Psoas muscle (tissue), 8 donors: Measurements from ENCODE around the gene COMMD9. TPM values are rescaled to one million over a fixed set of nuclear protein-coding genes. Genes with fewer than 3 reads are reported as not detected.

Experiments
- ATAC-seq, 4 donors: fragments of 200-7000 bp; cut with Tn5 transposase; one replicate each; pipeline ENCODE4 v1.9.1; 2020; ENCODE audit warnings: moderate library complexity in 3 of 4, mild to moderate bottlenecking in 2 of 4
- DNase-seq, 2 donors: peaks; one replicate each; pipeline ENCODE4 v3.0.0-alpha.2; 2020
- H3K27ac ChIP-seq: fragments of 200-600 bp; one replicate; pipeline ENCODE4 v1.8.0; 2022
- H3K27me3 ChIP-seq, 3 donors: fragments of 200-600 bp in 1 of 3; one replicate each; pipeline versions ENCODE4 v1.6.1 to v1.8.0; 2013 to 2022; ENCODE audit warnings: low read length in 2 of 3, mild to moderate bottlenecking in 2 of 3, moderate library complexity in 1 of 3; ENCODE audit not compliant: insufficient read depth in 3 of 3
- H3K36me3 ChIP-seq, 2 donors: fragments of 200-600 bp in 1 of 2; one replicate each; pipeline versions ENCODE4 v1.6.1 to v1.8.0; 2013 to 2022; ENCODE audit warnings: low read depth in 1 of 2, mild to moderate bottlenecking in 1 of 2, moderate library complexity in 1 of 2; ENCODE audit not compliant: insufficient read depth in 1 of 2
- H3K4me1 ChIP-seq: fragments of 200-600 bp; one replicate; pipeline ENCODE4 v1.8.0; 2022
- H3K4me3 ChIP-seq: fragments of 200-600 bp; one replicate; pipeline ENCODE4 v1.8.0; 2022; ENCODE audit warnings: mild to moderate bottlenecking
- H3K9me3 ChIP-seq: fragments of 200-600 bp; one replicate; pipeline ENCODE4 v1.8.0; 2022
- WGBS, 3 donors: extraction: QIAGEN DNeasy Blood & Tissue Kit; methylation state at CpG; one replicate each; pipeline versions ENCODE4 v1.1.6 to v1.1.7; 2013; 5-methylcytosine and 5-hydroxymethylcytosine counted together
- intact Hi-C, 2 donors: fragments of 100-400 bp; cut with DNase I; formaldehyde crosslinking; loops; one replicate each; pipeline versions ENCODE4 v1.11.0 to v1.14.2; 2022
- long read RNA-seq, 2 donors: library from polyadenylated mRNA; unstranded; transcript quantifications; one replicate each; pipeline ENCODE4 v2.0.0, GENCODE V29; 2021
- polyA plus RNA-seq, 3 donors: library from polyadenylated mRNA; stranded (reverse); fragments of 200-250 nt; gene quantifications; one replicate each; pipeline ENCODE4 v1.2.3, GENCODE V29; 2013
- total RNA-seq, 4 donors: library from RNA; stranded (reverse); fragmentation: NEBNext Ultra II Directional in 2 of 4; extraction: Animal tissue kit (Norgen Biotek cat#: 25700) in 2 of 4; gene quantifications; one replicate each; pipeline versions ENCODE4 v1.2.1 to v1.2.4, GENCODE V29; 2021 to 2023
- TF ChIP-seq, protein P1 (sequence below): fragments of 200-600 bp; IDR thresholded peaks from one replicate; pipeline ENCODE4 v1.8.0; 2022; ENCODE audit warnings: antibody characterized with exemption
- donor health status: healthy with polysubstance abuse.
- donor health status: DM: no; HTN: no; CAD: no; lungs with moderate emphysema.
- donor health status: Bipolar disorder and iron deficiency.
- donor health status: healthy.
- donor health status: DM: yes; HTN: yes; CAD: no.
- donor health status: DM: no; HTN: no; CAD: no.
- donor health status: DM: no; HTN: no; CAD: no.
- donor health status: DM: yes; HTN: yes; CAD: no.

Gene COMMD9
- 10 to 100 TPM; 52.1 to 79.6 (median 71.8) TPM for total RNA-seq
- 10 to 100 TPM; 53.0 to 67.2 (median 54.0) TPM for polyA plus RNA-seq
- long read RNA-seq, donor 1, transcript COMMD9-201 (6 exons, 2,954 nt): major isoform, 21 of 25 reads
- long read RNA-seq, donor 1, partial matches to known transcripts: 0 of 25 reads
- long read RNA-seq, donor 1, other reads (novel, unspliced or antisense): 3 of 25 reads
- long read RNA-seq, donor 2, transcript COMMD9-203 (5 exons, 917 nt): minor isoform, 5 of 61 reads
- long read RNA-seq, donor 2, transcript COMMD9-201 (6 exons, 2,954 nt): major isoform, 50 of 61 reads
- long read RNA-seq, donor 2, partial matches to known transcripts: 1 of 61 reads
- long read RNA-seq, donor 2, other reads (novel, unspliced or antisense): 5 of 61 reads

DNA sequence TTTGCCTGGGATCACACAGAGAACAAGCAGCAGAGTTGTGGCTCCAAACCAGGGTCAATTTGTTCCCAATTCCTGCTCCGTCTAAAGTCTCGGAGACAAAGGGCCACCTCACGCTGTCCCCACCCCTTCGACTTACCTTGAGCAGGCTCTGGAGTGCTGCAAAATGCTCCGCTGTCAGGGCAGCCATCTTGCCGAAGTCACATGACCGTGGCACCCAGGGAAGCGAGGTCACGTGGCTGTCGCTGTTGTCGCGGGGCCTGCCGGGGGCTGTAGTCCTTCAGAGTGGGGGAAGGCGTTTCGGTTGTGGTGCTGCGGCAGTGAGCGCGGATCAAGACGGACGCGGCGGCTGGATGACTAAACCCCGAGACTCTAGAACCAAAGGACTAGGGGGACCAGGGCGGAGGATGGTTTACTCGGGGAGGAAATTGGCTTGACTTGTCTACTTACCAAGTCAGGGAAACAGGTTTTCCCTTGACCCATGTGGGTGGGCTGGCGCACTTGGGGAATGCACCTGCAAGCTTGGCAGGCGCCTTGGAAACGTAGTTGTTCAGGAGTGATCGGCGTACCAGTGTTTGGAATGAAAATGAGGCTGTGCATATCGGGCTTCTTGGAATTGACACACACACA is at the start of gene COMMD9:
COMMD9 (minus strand) TSS at position 199 of the 627 bp plus-strand sequence; CDS start at position 187, 12 bp downstream.
- Histone ChIP-seq H3K27me3 (no peaks in the 10 kb centered on the region), H3K36me3 (no peaks in the 10 kb centered on the region), H3K9me3 (no peaks in the 10 kb centered on the region), H3K27ac (peak within 1 kb of the TSS; percentile 31), H3K4me3 (peak within 1 kb of the TSS; percentile 68), H3K4me1 (peaks cover 18% of the 10 kb centered on the region)
- TF ChIP-seq, protein P1, sequence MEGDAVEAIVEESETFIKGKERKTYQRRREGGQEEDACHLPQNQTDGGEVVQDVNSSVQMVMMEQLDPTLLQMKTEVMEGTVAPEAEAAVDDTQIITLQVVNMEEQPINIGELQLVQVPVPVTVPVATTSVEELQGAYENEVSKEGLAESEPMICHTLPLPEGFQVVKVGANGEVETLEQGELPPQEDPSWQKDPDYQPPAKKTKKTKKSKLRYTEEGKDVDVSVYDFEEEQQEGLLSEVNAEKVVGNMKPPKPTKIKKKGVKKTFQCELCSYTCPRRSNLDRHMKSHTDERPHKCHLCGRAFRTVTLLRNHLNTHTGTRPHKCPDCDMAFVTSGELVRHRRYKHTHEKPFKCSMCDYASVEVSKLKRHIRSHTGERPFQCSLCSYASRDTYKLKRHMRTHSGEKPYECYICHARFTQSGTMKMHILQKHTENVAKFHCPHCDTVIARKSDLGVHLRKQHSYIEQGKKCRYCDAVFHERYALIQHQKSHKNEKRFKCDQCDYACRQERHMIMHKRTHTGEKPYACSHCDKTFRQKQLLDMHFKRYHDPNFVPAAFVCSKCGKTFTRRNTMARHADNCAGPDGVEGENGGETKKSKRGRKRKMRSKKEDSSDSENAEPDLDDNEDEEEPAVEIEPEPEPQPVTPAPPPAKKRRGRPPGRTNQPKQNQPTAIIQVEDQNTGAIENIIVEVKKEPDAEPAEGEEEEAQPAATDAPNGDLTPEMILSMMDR: no peak
- peak; percentile 99 to 100 (median 100) for ATAC-seq
- 1 to 2% (median 2%) methylated on average over 31 of the region's 31 CpGs for WGBS, 3 donors
- peak; percentile 94 to 96 for DNase-seq
- intact Hi-C loops: no loop called here

GRCh38 chr11:36333897-36334296 is 44.7 kb upstream of the COMMD9 start:
- H3K36me3 ChIP-seq: no peaks in the 10 kb centered on the region
- WGBS, 3 donors: 50 to 65% (median 64%) methylated on average over 2 of the region's 2 CpGs
- DNase-seq (no peak), ATAC-seq (no peak)
- H3K9me3 ChIP-seq: no peaks in the 10 kb centered on the region
- no peaks in the 10 kb centered on the region for H3K4me1 ChIP-seq
- no peaks in the 10 kb centered on the region for H3K27me3 ChIP-seq
- H3K27ac ChIP-seq: no peak overlapping the region
- TF ChIP-seq, protein P1: no peak
- no peak overlapping the region for H3K4me3 ChIP-seq
- intact Hi-C loops: no loop called here

GRCh38 chr11:36333468-36333867 is 44.2 kb upstream of the COMMD9 start:
- Histone ChIP-seq H3K27me3 (no peaks in the 10 kb centered on the region), H3K9me3 (no peaks in the 10 kb centered on the region), H3K27ac (no peak overlapping the region), H3K4me1 (no peaks in the 10 kb centered on the region), H3K36me3 (no peaks in the 10 kb centered on the region), H3K4me3 (no peak overlapping the region)
- 90 to 94% (median 93%) methylated on average over 1 of the region's 1 CpG for WGBS, 3 donors
- intact Hi-C loops: no loop called here
- DNase-seq: no peak
- TF ChIP-seq, protein P1: no peak
- ATAC-seq: no peak

GRCh38 chr11:36330411-36330810 is 41.2 kb upstream of the COMMD9 start:
- DNase-seq (no peak), ATAC-seq (no peak)
- intact Hi-C loops: no loop called here
- Histone ChIP-seq H3K4me3 (no peak overlapping the region), H3K36me3 (no peaks in the 10 kb centered on the region), H3K9me3 (no peaks in the 10 kb centered on the region), H3K4me1 (no peaks in the 10 kb centered on the region), H3K27me3 (no peaks in the 10 kb centered on the region), H3K27ac (no peak overlapping the region)
- 80 to 88% (median 86%) methylated on average over 2 of the region's 2 CpGs for WGBS, 3 donors
- TF ChIP-seq, protein P1: no peak
